IMR-90 (cell line): ENCODE measurements around the gene MDM1.

Source experiments
- BHLHE40 ChIP-seq: fragments of 150-350 bp; IDR thresholded peaks from 2 replicates; pipeline ENCODE4 v1.6.1; 2016; ENCODE audit warnings: mild to moderate bottlenecking, low read depth, low read length
- CHD1 ChIP-seq: IDR thresholded peaks from 2 replicates; pipeline ENCODE4 v1.6.1; 2012; ENCODE audit warnings: low read depth, low read length, improper control_type of control experiment
- CTCF ChIP-seq: conservative IDR thresholded peaks from 2 replicates; pipeline ENCODE4 v1.5.1; 2012; ENCODE audit warnings: mild to moderate bottlenecking, low read depth, low read length, improper control_type of control experiment
- ELK1 ChIP-seq: fragments of 150-350 bp; IDR thresholded peaks from 2 replicates; pipeline ENCODE4 v1.6.1; 2016; ENCODE audit warnings: low read depth, mild to moderate bottlenecking, low read length, moderate library complexity, borderline replicate concordance
- NFE2L2 ChIP-seq: fragments of 150-350 bp; IDR thresholded peaks from 2 replicates; pipeline ENCODE4 v1.6.1; 2016; ENCODE audit warnings: low read depth, mild to moderate bottlenecking, low read length
- POLR2A ChIP-seq: IDR thresholded peaks from 2 replicates; pipeline ENCODE4 v1.6.1; 2012; ENCODE audit warnings: mild to moderate bottlenecking, low read depth, low read length
- RAD21 ChIP-seq: IDR thresholded peaks from 2 replicates; pipeline ENCODE4 v1.6.1; 2012; ENCODE audit warnings: low read length, improper control_type of control experiment
- RCOR1 ChIP-seq: IDR thresholded peaks from 2 replicates; pipeline ENCODE4 v1.6.1; 2012; ENCODE audit warnings: mild to moderate bottlenecking, low read length, improper control_type of control experiment; ENCODE audit not compliant: insufficient replicate concordance
- RFX5 ChIP-seq: IDR thresholded peaks from 2 replicates; pipeline ENCODE4 v1.8.0; 2012; ENCODE audit warnings: low read depth, mild to moderate bottlenecking, low read length, moderate library complexity
- SMC3 ChIP-seq: fragments of 150-350 bp; IDR thresholded peaks from 2 replicates; pipeline ENCODE4 v1.6.1; 2016; ENCODE audit warnings: low read depth, mild to moderate bottlenecking, antibody characterized with exemption, low read length, moderate library complexity
- USF2 ChIP-seq: fragments of 150-350 bp; IDR thresholded peaks from 2 replicates; pipeline ENCODE4 v1.6.1; 2017; ENCODE audit warnings: mild to moderate bottlenecking, antibody characterized with exemption, low read length, low read depth

GRCh38 chr12:68272732-68273131, 59.4 kb downstream of the MDM1 start:
- no peak for TF ChIP-seq RFX5
- TF ChIP-seq CTCF, result no peak
- TF ChIP-seq CHD1, result no peak
- no peak for TF ChIP-seq USF2
- TF ChIP-seq POLR2A, result no peak
- TF ChIP-seq RAD21, result no peak
- no peak for TF ChIP-seq RCOR1
- TF ChIP-seq BHLHE40, result no peak
- TF ChIP-seq ELK1, result no peak
- no peak for TF ChIP-seq NFE2L2
- no peak for TF ChIP-seq SMC3
